NCI-H69 (cell line): Measurements from ENCODE around the gene EPS8L3.
A peak's percentile ranks its signal among the peaks of the same experiment; 100 is the strongest.
"Not testable (repeated sequence)": the region's sequence is repeated elsewhere in the genome, so short reads cannot be mapped to it uniquely, and the experiment has no call there.

ENCODE experiments used
- DNase-seq: peaks from one replicate; lab custom pipeline; 2025; lab: John Stamatoyannopoulos, UW

Gene EPS8L3

DNA sequence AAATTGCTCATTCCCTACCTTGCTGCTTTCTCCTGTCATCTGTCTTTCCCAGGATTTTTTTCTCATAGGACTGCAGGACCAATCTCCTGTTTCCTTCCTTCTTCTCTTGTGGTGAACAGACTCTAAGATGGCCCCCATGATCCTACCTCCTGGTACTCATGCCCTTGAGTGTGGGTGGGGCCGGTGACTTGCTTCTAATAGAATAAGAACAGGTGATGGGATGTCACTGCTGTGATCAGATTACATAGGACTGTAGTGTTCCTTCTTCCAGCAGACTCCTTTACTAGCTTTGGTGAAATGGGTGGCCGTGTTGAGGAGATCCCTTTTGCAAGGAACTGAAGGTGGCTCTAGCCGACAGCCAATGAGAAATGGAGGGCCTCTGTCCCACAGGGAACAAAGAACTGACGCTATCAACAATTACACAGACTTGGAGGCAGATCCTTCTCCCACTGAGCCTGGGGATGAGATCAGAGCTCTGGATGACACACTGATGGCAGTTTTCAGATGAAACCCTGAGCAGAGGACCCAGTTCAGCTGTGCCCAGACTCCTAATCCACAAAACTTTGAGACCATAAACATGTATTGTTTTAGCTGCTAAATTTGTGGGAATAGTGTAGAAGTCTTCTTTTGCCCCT, 30.4 kb downstream of the EPS8L3 start:
- DNase-seq: no peak

GRCh38 chr1:109732390-109732881, 31.3 kb downstream of the EPS8L3 start:
- DNase-seq: no peak

DNA sequence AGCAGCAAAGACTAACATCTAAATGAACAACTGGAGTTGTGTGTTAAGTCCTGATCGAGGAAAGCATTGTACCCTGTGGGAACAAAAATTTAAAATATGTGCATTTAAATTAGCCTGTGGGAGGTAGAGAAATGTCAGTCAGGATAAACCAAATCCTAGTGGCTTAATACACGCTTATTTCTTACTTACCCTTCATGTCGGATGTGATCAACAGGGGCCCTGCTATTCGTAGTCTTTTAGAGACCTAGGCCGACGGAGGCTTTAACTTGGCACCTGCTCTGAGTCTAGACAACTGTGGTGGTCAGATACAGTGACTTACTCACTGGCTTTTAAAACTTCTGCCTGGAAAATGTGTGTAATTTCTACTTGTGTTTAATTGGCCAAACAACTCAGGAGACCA, 33.1 kb downstream of the EPS8L3 start:
- no peak for DNase-seq

- no peak for DNase-seq
These were observed 34.9 kb downstream of the EPS8L3 start for GRCh38 chr1:109728870-109729269.

DNA sequence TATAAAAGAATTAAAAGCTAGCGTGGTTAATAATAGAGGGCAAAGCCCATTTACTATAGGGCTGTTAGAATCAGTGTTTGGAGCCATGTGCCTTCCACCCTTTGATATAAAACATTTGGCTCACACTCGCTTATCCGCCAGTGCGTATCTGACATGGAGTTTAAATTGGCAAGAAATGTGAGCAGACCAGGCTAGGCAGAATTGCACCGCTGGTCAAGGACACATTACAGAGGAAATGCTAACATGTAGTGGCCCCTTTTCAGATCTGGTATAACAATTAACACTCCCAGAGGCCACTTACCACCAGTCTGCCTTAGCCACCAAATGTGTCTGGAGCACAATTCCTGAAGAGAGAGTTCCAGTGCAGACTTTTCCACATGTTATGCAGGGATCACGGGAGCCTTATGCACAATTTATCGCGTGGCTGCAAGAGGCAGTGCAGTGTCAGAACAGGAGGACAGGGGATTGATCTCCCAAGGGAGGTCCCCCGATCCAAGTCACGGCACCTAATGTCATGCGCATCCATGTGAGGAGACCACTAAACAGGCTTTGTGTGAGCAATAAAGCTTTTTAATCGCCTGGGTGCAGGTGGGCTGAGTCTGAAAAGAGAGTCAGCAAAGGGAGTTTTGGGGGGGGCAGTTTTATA, 36.9 kb downstream of the EPS8L3 start:
- DNase-seq: no peak

- DNase-seq: peak; percentile 1
These were observed 37.7 kb downstream of the EPS8L3 start for GRCh38 chr1:109726007-109726406.

DNA sequence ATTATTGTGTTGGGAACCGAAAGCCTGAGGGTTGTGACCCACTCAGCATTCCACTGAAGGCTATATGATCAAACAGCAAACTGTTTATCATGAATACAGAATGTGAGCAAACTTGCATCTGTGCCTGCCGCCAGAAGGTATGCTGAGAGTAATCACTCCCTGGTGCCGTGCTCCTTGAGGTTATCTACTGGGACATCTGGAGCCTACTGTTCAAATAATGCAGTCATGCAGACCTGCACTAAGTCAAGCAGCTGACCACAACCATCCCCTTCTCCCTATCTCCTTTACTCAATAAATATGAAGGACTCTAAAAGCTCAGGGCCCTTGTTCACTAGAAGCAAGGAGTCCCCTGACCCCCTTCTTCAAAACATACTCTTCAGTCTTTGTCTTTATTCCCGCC, 38.2 kb downstream of the EPS8L3 start:
- DNase-seq: no peak

- no peak for DNase-seq
These were observed 38.8 kb downstream of the EPS8L3 start for GRCh38 chr1:109724933-109725332.

- DNase-seq: no peak
These were observed 40.6 kb downstream of the EPS8L3 start for GRCh38 chr1:109722908-109723691.

- no peak for DNase-seq
These were observed 41.8 kb downstream of the EPS8L3 start for GRCh38 chr1:109721971-109722370.

DNA sequence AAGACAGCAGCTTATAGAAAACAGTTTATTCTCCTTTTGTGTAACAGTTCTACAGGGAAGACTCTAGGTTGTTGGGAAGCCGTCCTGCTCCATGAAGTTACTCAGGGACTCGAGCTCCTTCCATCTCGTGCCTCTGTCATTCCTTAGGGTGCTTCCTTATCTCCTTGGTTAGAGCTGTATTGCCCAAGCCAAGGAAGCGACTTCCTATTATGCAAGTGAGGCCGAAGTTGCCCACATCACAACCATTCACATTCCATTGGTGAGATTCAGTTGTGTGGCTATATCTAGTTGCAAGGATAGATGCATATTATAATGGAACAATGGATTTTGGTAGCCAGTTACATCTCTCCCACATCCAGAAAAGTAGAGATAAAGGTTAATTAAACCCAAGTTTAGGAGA, 42.7 kb downstream of the EPS8L3 start:
- no peak for DNase-seq

GRCh38 chr1:109719337-109719837, 44.3 kb downstream of the EPS8L3 start:
- DNase-seq: no peak

DNA sequence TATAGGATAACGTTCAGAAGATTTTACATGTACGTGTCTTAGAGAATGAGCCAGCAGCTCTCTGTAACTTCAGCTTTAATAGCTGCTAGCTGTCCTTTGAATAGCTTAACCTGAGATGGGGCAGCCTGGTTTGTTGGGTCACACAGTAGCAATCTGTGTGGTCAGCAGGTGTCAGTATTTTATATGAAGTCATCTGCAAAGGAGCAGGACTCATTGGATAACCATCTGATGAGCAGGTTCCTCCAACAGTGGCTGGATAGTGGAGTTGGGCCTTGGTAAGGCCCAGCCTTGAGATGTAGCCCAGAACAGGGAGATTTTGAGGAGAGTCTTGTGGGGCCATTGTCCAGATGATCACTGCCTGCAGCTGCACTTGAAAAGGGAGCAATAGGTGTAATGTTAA, 45.2 kb downstream of the EPS8L3 start:
- DNase-seq: no peak

DNA sequence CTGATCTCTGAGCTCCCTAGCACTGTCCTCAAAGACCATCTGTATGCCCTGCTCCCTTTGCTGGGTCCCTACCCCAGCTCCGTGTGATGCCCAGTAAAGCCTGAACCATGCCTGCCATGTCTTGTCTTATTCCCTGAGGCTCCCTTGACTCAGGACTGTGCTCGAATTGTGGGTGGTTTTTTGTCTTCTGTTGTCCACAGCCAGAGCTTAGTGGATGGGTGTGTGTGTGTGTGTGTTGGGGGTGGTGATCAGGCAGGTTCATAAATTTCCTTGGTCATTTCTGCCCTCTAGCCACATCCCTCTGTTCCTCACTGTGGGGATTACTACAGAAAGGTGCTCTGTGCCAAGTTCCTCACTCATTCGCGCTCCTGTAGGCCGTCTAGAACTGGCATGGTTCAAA, 46.0 kb downstream of the EPS8L3 start:
- no peak for DNase-seq

GRCh38 chr1:109716570-109717090, 47.1 kb downstream of the EPS8L3 start:
- DNase-seq: no peak

- DNase-seq: no peak
These were observed 47.6 kb downstream of the EPS8L3 start for GRCh38 chr1:109716121-109716520.

GRCh38 chr1:109714661-109715372, 48.9 kb downstream of the EPS8L3 start:
- no peak for DNase-seq

DNA sequence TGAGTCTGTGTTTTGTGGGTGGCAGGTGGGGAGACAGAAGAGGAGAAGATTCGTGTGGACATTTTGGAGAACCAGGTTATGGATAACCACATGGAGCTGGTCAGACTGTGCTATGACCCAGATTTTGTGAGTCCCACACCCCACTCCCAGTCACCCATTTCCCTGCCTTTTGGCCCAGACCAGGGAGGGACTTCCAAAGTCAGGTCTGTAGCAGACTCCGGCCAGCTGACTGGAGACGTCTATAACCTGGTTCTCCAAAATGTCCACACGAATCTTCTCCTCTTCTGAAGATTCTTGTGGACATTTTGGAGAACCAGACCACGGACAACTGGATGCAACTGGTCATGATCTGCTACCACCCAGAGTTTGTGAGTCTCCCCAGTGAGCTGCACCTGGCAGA, 50.1 kb downstream of the EPS8L3 start:
- no peak for DNase-seq

DNA sequence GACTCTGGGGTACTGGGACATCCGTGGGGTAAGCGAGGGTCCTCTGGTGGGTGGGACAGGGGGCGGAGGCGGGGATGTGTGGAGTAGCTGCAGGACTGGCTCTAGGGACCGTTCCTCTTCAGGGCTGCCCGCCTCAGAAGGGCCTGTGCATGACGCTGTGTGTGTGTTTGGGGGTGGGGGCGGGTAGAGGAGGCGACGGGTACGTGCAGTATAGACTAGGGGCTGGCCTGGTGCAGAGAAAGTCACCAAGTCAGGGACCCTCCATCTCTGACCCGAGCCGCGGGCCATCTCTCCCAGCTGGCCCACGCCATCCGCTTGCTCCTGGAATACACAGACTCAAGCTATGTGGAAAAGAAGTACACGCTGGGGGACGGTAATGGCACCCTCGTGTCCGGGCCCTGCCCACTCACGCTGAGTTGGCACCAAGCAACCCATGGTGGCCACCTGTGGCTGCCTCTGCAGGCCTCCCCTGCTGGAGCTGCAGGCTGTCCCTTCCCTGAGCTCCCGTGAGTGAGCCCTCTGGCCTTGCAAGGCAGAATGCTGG, 51.3 kb downstream of the EPS8L3 start:
- no peak for DNase-seq

DNA sequence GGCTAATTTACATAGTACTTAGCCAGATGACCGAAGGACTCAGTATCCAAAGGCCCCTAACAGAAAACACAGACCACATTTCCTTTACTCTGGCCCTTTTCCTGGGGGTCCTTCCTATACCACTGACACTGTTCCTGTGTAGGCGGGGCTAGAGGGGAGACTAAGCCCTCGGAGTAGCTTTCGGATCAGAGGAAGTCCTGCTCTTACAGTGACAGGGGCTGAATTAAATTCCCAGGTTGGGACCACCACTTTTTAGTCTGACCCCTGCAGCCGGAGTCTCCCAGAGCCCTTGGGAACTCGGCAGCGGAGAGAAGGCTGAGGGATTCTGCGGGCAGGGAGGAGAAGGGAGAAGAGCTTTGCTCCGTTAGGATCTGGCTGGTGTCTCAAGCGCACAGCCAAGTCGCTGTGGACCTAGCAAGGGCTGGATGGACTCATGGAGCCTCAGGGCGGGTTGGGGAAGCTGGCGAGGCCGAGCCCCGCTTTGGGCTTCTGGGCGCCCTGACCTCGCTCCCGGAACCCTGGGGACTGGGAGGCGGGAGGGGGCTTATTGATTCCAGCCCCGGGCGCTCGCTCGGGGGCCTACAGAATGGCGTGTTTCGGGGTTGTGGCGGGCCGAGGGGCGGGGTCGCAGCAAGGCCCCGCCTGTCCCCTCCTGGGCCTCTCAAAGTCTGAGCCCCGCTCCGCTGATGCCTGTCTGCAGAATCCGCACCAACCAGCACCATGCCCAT, 52.0 kb downstream of the EPS8L3 start, which contains the start of gene GSTM5:
Gene GSTM5, plus strand, starts transcription at position 659 of the 728 bp plus-strand sequence. Its CDS starts 62 bp downstream, at position 721.
- not testable (repeated sequence) for DNase-seq

GRCh38 chr1:109709822-109710221, 53.9 kb downstream of the EPS8L3 start:
- DNase-seq: not testable (repeated sequence)
